Activated CD8-positive, alpha-beta memory T cell treated with anti-CD3 and anti-CD28 coated beads for 48 hours (primary cell): ENCODE measurements around the gene AZGP1.
"Not testable (repeated sequence)": the region's sequence is repeated elsewhere in the genome, so short reads cannot be mapped to it uniquely, and the experiment has no call there.

Experiments
- DNase-seq, 3 experiments: peaks; one replicate each; pipeline ENCODE4 v3.0.0-alpha.2; 2020; ENCODE audit warnings: low read depth in 2 of 3, low spot score in 2 of 3

AZGP1 gene

GRCh38 chr7:99975782-99976521 lies at the start of gene AZGP1:
Gene AZGP1 (minus strand): TSS chr7:99976031. CDS start chr7:99976020, 11 bp downstream.
- DNase-seq: no peak

GRCh38 chr7:100024020-100024619 lies 48.3 kb upstream of the AZGP1 start:
- no peak for DNase-seq

DNA sequence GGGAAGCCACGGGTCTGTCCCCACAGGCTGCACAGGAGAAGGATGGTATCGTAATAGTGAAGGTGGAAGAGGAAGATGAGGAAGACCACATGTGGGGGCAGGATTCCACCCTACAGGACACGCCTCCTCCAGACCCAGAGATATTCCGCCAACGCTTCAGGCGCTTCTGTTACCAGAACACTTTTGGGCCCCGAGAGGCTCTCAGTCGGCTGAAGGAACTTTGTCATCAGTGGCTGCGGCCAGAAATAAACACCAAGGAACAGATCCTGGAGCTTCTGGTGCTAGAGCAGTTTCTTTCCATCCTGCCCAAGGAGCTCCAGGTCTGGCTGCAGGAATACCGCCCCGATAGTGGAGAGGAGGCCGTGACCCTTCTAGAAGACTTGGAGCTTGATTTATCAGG lies 47.7 kb upstream of the AZGP1 start:
- DNase-seq: no peak

DNA sequence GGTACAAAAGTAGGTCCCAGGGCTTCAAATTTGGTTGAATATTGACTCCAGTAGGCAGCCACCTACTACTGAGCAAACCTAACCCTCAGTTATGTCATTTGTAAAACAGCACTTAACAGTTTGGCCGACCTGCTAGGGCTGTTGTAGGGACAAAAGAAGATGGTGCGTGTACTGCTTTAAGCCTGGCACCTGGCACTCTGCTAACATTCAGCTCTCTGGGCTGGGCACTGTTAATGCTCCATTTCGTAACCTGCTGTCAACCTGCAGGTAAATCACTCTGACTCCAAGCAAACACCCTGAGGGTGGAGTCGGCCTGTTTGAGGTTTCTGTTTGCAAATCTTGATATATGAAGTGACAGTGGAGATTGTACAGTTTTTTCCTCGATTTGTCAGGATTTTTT lies 46.8 kb upstream of the AZGP1 start:
- no peak for DNase-seq

GRCh38 chr7:100021297-100021696 lies 45.5 kb upstream of the AZGP1 start:
- no peak for DNase-seq

GRCh38 chr7:100019908-100020307 lies 44.1 kb upstream of the AZGP1 start:
- no peak for DNase-seq

DNA sequence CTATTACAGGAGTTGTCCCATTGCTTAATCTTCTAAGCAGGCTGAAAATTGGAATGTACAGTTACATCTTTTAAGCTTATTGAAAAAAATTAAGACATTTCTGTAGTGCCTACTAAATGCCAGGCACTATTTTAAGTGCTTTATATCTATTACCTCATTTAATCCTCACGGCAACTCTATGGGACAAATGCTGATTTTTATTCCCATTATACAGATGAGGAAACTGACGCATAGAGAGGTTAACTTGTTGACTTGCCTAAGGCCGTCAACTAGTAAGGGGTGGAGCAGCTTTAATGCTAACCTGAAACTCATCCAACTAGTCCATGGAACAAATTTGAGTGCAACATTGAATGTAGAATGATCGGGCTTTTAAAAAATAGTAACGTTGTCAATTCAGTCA lies 42.0 kb upstream of the AZGP1 start:
- DNase-seq: no peak

DNA sequence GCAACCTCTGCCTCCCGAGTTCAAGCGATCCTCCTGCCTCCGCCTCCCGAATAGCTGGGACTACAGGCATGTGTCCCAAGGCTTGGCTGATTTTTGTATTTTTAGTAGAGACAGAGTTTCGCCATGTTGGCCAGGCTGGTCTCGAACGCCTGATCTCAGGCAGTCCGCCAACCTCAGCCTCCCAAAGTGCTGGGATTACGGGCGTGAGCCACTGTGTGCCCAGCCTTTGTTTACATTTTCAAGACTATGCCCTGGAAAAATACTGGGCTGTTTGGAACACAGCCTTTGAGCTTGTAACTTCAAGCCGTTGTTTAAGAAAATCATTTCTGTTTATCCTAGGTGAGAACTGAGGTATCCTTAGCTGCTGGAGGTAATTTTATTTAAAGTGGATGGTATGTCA lies 41.5 kb upstream of the AZGP1 start:
- DNase-seq: no peak

GRCh38 chr7:100016215-100016901 lies 40.5 kb upstream of the AZGP1 start:
- DNase-seq: no peak

GRCh38 chr7:100015232-100016214 lies 39.7 kb upstream of the AZGP1 start, which contains the start of gene ZKSCAN1:
Gene ZKSCAN1 (plus strand): TSS chr7:100015596. CDS start chr7:100023507, 7,911 bp downstream.
- peak; percentile 60 to 67 (median 65) for DNase-seq

- DNase-seq: no peak
These were observed 37.5 kb upstream of the AZGP1 start for GRCh38 chr7:100013328-100013676.

DNA sequence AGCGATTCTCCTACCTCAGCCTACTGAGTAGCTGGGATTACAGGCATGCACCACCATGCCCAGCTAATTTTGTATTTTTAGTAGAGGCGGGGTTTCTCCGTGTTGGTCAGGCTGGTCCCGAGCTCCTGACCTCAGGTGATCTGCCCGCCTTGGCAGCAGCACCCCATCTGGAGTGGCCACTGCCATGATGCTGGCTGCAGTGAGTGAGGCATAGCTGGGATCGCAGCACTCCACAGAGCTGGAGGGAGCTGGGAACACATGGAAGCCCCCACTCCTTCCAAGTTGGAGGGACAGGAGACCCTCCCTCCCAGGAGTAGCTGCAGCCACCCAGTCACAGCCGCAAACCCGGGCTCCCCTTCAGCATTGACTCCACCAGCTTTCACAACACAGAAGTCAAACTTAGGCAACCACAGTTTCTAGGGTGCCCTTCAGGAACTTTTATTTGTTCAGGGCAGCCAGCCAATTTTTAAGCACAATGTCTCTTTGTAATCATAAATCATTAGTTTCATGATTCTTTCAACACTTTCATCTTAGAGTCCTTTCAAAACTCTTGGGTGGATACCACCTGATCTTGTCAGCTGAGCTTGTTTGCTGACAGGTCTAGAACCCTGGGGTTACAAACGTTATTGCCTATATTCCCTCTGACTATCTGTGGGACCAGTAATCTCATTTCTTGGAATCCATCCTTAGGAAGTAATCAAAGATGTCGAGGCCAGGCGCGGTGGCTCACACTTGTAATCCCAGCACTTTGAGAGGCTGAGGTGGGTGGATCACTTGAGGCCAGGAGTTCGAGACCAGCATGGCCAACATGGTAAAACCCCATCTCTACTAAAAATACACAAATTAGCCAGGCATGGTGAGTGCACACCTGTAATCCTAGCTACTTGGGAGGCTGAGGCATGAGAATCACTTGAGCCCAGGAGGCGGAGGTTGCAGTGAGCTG lies 36.8 kb upstream of the AZGP1 start:
- not testable (repeated sequence) for DNase-seq

DNA sequence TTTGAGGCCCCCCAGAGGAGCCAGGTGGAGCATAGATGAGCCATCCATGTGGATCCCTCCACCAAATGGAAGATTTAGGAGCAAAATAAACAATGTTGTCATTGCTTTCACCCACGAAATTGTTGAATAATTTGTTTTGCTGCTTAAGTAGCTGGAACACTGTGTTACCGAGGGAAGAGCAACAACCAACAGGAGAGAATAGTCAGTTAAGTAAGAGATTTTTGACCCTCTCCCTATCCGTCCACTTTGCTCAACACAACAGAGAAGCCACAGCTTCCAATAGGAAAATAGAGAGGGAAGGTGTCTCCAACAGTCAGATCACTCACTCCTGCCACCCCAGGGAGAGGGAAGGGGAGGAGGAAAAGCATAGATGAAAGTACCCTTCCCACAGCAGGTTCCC lies 35.7 kb upstream of the AZGP1 start:
- DNase-seq: no peak

- DNase-seq: no peak
These were observed 35.1 kb upstream of the AZGP1 start for GRCh38 chr7:100010901-100011300.

GRCh38 chr7:100009952-100010351 lies 34.1 kb upstream of the AZGP1 start:
- not testable (repeated sequence) for DNase-seq

GRCh38 chr7:100008525-100008924 lies 32.7 kb upstream of the AZGP1 start:
- DNase-seq: no peak

DNA sequence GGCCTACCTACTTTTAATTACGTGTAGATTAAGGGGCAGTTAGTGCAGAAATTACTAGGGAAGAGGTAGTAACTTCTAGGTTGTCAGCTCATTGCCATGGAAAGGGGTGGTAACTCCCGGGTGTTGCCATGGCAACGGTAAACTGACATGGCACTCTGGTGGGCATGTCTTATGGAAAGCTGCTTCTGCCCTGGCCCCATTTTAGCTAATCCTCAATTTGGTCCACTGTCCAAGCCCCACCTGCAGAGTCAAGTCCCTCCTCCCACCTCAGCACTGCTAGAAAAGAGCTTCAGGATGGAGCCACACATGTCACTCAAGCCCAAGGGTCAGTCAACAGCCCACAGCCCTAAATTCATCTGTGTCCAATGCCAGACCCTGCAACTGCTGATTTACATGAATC lies 32.1 kb upstream of the AZGP1 start:
- no peak for DNase-seq

DNA sequence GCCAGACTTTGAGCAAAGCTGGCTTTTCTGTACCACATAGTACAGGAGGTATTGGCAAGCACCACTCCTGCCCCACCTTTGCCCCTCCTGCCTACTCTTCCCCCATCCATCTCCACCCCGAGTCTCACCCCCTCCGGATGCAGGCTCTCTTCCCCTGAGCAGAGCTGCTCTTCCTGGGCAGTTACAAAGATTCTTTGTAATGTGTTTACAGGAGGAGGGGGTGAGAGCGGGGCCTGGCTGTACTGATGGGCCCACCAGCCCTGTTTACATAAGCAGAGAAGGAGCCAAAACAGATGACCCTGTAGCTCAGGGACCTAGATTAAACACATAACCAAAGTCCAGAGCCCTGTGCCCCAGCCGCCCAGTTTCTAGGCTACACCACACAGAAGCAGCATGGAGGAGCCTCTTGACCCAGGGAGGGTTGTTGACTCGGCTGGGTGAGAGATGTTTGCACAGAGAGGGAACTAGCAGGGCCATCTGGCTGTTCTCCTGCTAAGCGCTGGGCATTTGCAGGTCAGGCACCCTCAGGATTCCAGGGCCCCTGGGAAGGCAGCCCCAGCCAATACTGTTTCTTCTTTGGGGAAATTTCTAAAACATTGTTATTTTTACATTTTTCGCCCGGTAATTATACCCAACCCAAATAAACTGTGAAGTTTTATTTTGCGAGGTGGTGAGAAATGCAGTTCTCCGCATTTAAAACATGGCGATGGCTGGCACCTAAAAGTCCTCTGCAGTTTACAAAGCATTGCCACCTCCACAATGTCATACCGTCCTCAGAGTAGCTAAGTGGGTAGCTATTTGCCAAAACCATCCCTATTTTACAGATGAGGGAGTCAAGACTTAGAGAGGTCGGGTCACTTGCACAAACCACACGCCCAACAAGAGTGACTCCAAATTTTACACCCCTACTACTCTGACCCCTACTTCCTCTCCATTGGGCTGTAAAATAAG lies 28.2 kb upstream of the AZGP1 start:
- no peak for DNase-seq

DNA sequence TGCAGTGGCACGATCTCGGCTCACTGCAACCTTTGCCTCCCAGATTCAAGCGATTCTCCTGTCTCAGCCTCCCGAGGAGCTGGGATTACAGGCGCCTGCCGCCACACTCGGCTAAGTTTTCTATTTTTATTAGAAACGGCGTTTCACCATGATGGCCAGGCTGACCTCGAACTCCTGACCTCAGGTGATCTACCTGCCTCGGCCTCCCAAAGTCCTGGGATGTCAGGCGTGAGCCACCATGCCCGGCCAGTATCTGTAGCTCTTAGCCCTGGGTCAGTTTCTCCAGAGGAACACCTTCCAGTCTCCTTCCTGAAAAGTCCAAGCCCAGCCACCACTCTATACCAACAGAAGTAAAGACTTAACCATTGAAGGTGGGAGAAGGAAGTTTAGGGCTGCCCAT lies 24.4 kb upstream of the AZGP1 start:
- DNase-seq: no peak
